ENCODE results near the gene MAPK4.
A peak's percentile ranks its signal among the peaks of the same experiment; 100 is the strongest.

MAPK4 gene

GRCh38 chr18:50726960-50727589 is 167.2 kb downstream of the MAPK4 start:
- ATAC-seq, result peak in 1 of 2 donors; percentile 39

- no peak for ATAC-seq
Observed at GRCh38 chr18:50727721-50728471, 168.0 kb downstream of the MAPK4 start.

GRCh38 chr18:50729376-50729775 is 169.5 kb downstream of the MAPK4 start:
- ATAC-seq, result no peak

- no peak for ATAC-seq
Observed at GRCh38 chr18:50729986-50730385, 170.1 kb downstream of the MAPK4 start.

GRCh38 chr18:50734342-50734741 is 174.5 kb downstream of the MAPK4 start:
- ATAC-seq, result no peak

GRCh38 chr18:50734886-50735285 is 175.0 kb downstream of the MAPK4 start:
- ATAC-seq, result no peak

- no peak for ATAC-seq
Observed at GRCh38 chr18:50737127-50737526, 177.2 kb downstream of the MAPK4 start.

- ATAC-seq, result no peak
Observed at GRCh38 chr18:50738098-50738757, 178.3 kb downstream of the MAPK4 start.

GRCh38 chr18:50742952-50743351 is 183.1 kb downstream of the MAPK4 start:
- ATAC-seq, result no peak

GRCh38 chr18:50744253-50744652 is 184.4 kb downstream of the MAPK4 start:
- no peak for ATAC-seq

- no peak for ATAC-seq
Observed at GRCh38 chr18:50745945-50746344, 186.1 kb downstream of the MAPK4 start.

GRCh38 chr18:50747849-50748242 is 188.0 kb downstream of the MAPK4 start:
- ATAC-seq, result no peak

- no peak for ATAC-seq
Observed at GRCh38 chr18:50748243-50749229, 188.6 kb downstream of the MAPK4 start.

- no peak for ATAC-seq
Observed at GRCh38 chr18:50749421-50749820, 189.5 kb downstream of the MAPK4 start.

- no peak for ATAC-seq
Observed at GRCh38 chr18:50749945-50750344, 190.1 kb downstream of the MAPK4 start.

- no peak for ATAC-seq
Observed at GRCh38 chr18:50750546-50750945, 190.7 kb downstream of the MAPK4 start.

GRCh38 chr18:50751490-50751889 is 191.6 kb downstream of the MAPK4 start:
- no peak for ATAC-seq

- no peak for ATAC-seq
Observed at GRCh38 chr18:50751947-50752346, 192.1 kb downstream of the MAPK4 start.

- ATAC-seq, result no peak
Observed at GRCh38 chr18:50753311-50753710, 193.4 kb downstream of the MAPK4 start.

- no peak for ATAC-seq
Observed at GRCh38 chr18:50754297-50754696, 194.4 kb downstream of the MAPK4 start.

GRCh38 chr18:50757358-50757757 is 197.5 kb downstream of the MAPK4 start:
- ATAC-seq, result no peak

GRCh38 chr18:50769463-50769862 is 209.6 kb downstream of the MAPK4 start:
- no peak for ATAC-seq

- ATAC-seq, result no peak
Observed at GRCh38 chr18:50775207-50775606, 215.3 kb downstream of the MAPK4 start.

Data from activated CD4-positive, CD25-positive, alpha-beta regulatory T cell treated with anti-CD3 and anti-CD28 coated beads, Interleukin-2, amount 50 U/mL, for 24 hours (primary cell).